GM18498 (cell line): ENCODE data around the gene KCNK16.
A peak's percentile ranks its signal among the peaks of the same experiment; 100 is the strongest.

Experiments used
- ATAC-seq: cut with Tn5 transposase; IDR thresholded peaks from one replicate; pipeline ENCODE4 v1.9.1; 2021; ENCODE audit warnings: mild to moderate bottlenecking, moderate library complexity; ENCODE audit not compliant: unreplicated experiment

Gene KCNK16

DNA sequence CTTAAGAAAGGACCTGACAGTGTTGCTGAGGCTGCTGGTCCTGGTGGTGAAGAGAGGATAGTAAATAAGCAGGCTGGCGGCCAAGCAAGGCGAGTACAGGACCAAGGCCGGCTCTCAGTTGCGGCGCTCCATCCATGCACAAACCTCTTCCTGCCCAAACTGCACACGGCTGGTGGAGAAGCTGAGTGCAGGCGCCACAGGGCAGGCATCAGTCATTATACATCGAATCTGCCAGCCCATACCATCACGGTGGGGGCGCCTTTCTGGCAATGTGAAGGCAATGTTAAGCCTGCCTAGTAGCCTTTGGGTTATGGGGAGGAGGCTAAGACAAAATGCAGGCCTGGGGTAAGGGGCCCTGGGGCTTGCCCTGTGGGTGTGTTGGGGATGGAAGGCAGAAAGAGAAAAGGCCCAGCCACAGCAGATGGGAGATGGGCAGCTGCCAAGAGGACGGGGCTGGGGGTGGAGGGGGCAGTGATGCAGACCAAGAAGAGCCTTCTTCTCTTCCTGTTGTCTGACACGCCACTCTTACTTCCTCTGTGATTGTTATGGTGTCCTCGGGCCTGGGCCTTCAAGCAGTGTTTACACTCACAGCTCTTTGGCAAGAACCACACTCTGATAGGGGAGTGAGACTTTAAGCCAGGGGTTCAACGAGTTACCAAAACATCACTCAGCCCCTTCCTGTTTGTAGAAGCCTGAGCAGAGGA lies 20.3 kb upstream of the KCNK16 start:
- ATAC-seq: peak; percentile 60

DNA sequence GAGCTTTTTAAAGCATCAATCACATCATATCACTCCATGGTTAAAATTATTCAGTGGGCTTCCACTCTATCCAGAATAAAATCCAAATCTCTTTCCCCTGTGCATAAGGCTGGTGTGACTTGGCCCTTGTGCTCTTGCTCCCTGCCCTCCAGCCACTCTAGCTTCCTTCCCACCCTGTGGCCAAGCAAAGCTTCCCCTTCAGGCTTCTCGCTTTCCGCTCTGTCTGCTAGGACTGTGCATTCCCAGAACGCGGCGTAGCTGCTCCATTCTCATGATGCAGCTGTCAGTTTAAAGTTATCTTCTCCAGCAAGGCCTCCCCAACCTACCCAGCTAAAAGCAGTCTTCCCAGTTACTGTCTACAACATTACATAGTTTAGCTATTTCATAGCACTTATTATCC lies 19.4 kb upstream of the KCNK16 start:
- no peak for ATAC-seq

DNA sequence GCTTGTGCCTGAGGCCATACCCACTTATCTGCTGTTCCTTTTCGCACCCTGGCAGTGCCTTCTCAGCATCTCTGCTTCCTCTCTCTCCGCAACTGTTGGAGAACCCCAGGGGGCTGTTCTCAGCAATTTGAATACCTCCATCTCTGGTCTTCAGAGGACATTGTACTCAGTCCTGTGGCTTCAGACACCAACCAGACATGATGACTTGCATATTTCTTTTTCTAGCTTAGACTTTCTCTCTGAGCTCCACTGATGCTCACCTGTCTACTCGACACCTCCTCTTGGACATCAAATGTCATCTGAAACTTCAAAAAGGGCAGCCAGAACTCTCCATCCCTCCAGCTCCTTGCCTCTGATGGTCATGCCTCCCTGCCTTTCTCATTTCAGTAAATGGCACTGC lies 18.9 kb upstream of the KCNK16 start:
- ATAC-seq: no peak

DNA sequence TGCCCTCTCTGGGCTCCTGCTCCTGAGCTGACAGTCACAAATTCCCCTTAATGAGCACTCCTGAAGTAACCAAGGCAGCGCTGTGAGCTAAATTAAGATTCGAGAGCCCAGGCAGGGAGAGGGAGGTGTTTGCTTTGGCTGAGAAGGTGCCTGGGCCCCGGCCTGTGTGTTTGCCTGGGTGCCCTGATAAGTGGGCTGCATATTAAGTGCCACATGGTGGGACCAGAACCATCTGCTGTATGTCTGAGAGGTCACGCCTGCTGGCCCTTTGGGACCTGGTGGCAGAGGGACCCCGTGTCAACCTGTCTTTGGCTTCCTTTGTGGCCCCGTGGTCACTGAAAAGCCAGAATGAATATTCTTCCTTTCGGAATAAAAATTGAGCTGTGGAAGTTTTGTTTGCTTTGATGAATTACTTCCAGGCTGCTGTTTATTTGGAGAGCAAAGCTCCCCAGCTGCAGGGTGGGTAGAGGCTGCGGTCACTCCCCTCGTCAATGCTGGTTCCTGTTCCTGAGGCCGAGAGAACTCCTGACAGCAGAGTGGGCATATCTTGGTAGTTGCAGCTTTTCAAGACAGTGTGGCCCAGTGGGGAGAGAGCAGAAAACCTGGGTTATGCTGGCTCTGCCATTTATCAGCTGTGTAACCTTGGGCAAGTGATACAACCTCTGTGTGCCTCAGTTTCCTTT lies 17.5 kb upstream of the KCNK16 start:
- ATAC-seq: no peak

- ATAC-seq: no peak
These were observed 16.8 kb upstream of the KCNK16 start for GRCh38 chr6:39339096-39339867.

DNA sequence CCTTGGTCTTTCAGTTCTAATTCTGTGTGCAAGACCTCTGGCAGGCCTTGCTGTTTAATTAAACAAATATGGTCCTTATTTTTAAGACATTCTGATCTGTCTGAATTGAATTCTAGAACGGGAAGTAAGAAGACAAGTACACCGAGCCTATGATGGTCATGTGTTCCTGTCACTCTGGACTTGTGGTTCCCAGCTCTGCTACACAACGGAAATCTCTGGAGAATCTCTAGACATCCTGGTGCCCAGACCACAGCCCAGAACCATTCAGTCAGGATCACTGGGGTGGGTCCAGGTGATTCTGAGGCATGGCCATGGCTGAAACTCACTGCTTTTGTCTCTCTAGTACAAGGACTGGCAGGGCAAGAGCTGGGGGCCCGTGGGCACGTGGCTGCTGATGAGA lies 15.9 kb upstream of the KCNK16 start:
- no peak for ATAC-seq

DNA sequence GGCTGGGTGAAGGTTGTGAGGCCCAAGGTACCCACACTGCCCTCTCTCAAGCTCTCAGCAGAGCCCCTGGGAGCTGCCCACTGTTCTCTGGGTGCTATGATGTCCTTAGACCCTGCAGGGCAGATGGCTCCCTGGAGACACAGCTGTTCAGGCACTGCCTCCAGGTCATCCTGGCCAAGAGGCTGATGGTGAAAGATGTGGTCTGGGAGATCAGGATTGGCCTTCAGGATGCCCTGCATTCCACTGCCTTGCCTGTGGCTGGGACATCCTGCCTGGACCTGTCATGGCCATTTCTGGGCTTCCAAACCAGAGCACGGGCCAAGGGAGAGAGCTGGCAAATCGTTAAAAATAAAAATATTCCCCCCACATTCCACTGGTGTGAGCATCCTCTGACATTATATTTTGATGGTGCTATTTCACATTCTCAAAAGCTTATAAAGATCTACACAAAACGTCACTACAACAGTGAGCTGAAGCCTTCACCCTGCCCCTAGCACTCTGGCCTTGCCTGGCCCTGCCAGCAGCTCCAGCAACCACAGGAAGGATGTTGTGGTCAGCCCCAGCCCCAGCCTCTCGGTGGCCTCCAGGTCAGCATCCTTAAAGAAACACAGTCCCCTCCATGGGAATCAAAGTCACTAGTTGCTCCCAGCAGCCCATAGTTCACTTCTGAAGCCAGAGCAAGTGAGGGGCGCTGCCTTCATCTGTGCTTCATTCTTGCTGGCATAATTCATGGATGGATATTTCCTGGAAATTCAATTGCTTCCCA lies 13.5 kb upstream of the KCNK16 start:
- ATAC-seq: no peak

- ATAC-seq: no peak
These were observed 11.3 kb upstream of the KCNK16 start for GRCh38 chr6:39333644-39334438.

- ATAC-seq: no peak
These were observed 8.0 kb upstream of the KCNK16 start for GRCh38 chr6:39330476-39330875.

- ATAC-seq: peak; percentile 79
These were observed 7.6 kb upstream of the KCNK16 start for GRCh38 chr6:39330057-39330456.

GRCh38 chr6:39328066-39328465 lies 5.6 kb upstream of the KCNK16 start:
- no peak for ATAC-seq

DNA sequence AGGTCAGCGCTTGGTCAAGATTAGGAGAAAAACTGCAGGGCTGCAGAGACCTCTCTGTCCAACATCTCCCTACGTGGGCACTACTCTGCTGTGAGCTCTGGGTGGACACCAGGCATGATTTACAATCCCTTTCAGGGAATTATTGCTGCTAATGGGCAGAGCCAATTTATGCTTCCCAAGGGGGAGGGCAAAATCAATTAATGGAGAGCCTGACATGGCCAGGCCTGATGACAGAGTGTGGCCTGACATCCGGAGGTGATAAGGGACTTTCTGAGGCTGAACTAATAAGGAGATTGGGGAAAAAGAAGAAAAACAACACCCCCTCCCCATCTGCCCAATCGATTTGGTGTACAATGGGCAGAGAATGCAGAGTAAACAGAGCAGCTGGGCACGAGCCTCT lies 5.0 kb upstream of the KCNK16 start:
- ATAC-seq: no peak

DNA sequence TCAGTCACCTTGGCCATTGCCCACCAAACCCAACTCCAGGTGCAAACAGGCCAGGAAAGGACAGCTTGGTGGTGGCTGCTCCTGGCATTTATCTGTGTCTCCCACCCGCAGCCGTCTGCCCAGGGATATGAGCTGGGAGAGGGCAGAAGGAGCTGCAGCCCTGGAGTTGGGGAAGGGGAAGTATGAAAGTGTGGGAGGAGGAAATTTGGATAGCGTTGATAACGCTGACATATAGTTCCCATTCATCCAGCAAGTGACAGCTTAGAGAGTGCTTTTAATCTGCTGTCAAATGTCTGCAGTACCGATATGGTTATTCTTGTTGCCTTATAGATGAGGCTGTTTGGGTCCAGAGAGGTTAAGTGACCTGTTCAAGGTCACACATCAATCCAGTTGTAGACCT lies 741 bp downstream of the KCNK16 start:
- ATAC-seq: no peak

- no peak for ATAC-seq
These were observed 2.0 kb downstream of the KCNK16 start for GRCh38 chr6:39320363-39320984.

DNA sequence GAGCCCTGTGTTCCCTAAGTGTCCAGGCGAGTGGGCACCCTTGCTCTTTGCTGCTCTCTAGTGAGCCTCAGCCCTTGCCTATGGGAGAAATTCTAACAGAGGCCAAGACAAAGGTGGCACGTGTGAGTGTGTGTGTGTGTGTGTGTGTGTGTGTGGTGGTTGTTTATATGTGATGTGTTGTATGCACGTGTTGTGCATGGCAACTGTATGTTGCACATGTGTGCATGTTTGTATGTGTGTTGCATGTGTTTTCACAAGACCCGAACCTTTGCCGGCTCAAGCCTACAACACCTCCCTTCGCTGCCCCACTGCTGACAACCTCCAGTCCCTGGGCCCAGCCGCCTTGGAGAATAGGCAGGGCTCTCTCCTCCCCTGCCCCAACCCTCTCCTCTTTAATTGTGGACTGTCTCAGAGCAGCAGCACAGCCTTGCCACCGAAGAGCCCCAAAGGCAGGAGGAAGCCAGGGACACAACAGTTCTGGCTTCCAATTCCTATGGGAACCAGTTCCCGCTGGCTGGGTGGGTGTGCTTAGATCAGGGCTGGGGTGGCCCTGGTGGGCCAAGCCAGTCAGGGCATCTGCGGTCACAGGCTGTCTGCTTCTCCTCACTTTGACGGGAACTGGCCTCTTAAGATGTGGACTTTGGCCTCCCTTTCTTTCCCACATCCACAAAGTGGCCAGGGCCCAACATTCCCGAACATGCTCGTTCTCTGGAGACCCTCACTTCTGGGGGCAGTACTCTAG lies 2.7 kb downstream of the KCNK16 start:
- no peak for ATAC-seq

- ATAC-seq: no peak
These were observed 5.2 kb downstream of the KCNK16 start for GRCh38 chr6:39317256-39317655.

DNA sequence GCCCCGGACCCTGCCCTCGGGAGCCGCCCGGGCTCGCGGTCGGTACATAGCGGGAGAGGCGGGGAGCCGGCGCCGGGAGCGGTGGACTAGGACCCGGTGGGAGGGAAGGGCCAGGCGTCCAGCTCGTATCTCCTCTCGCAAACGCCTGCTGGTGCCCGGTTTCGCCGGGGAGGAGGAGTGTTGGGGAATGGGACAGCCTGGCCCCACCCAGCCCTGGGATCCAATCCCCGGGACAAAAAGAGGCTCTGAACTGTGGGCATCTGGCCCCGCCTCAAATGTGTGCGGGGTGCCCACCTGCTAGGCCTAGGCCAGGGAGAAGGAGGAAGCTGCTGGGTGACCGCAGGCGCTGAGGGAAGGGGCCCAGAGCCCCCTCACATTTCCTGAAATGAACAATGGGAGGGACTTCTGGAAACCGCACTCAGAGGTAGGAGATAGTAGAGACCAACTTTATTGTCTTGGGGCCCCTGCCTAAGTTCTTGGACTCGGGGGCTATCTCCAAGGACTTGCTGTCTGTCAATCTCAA lies 8.2 kb downstream of the KCNK16 start, which contains the start of gene KCNK17:
Gene KCNK17, minus strand, starts transcription at position 147 of the 523 bp plus-strand sequence. Its CDS starts 99 bp downstream, at position 48.
- no peak for ATAC-seq

- no peak for ATAC-seq
These were observed 8.8 kb downstream of the KCNK16 start for GRCh38 chr6:39313526-39314272.
